HG02678 (cell line): ENCODE measurements around the gene MOCS3.

ENCODE experiments used
- ATAC-seq: cut with Tn5 transposase; IDR thresholded peaks from one replicate; pipeline ENCODE4 v1.9.1; 2021; ENCODE audit warnings: mild to moderate bottlenecking, moderate library complexity; ENCODE audit not compliant: unreplicated experiment

The MOCS3 gene, protein sequence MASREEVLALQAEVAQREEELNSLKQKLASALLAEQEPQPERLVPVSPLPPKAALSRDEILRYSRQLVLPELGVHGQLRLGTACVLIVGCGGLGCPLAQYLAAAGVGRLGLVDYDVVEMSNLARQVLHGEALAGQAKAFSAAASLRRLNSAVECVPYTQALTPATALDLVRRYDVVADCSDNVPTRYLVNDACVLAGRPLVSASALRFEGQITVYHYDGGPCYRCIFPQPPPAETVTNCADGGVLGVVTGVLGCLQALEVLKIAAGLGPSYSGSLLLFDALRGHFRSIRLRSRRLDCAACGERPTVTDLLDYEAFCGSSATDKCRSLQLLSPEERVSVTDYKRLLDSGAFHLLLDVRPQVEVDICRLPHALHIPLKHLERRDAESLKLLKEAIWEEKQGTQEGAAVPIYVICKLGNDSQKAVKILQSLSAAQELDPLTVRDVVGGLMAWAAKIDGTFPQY

GRCh38 chr20:50958615-50959542, at the start of gene MOCS3:
MOCS3 (plus strand) TSS chr20:50958818; CDS start chr20:50958843, 25 bp downstream.
- ATAC-seq = peak; percentile 83

GRCh38 chr20:50909413-50909812, 49.2 kb upstream of the MOCS3 start:
- no peak for ATAC-seq

DNA sequence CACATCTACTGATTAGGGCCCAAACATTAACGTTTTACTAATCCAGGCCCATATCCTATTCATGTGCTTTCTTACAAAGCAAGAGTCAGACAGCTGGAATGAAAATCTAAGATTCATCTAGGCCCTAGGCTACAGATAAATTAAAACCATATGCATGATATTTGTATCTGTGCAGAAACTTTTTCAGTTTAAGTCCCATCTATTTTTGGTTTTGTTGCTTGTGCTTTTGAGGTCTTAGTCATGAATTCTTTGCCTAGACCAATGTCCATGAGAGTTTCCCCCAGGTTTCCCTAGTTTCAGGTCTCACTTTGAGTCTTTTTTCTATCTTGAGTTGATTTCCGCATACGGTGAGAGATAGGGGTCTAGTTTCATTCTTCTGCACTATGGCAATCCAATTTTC, 47.6 kb upstream of the MOCS3 start:
- no peak for ATAC-seq

DNA sequence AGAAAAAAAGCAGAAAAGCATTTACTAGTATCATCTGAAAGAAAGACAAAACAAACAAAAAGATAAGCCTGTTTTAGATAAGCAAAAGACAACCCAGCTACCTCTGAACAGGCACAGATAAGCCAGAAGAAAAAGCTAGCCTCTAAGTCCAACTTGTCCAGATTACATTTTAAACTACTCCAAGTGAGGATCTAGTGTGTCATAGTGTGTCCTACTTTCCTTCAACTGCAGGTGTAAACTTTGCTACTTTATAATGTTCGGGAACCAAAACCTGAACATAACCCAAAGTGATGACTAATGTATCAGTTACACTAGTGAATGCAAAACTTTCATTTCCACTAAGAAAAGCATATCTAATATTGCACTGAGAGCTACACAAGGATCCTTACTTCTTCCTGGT, 46.9 kb upstream of the MOCS3 start:
- no peak for ATAC-seq

GRCh38 chr20:50913690-50914375, 44.8 kb upstream of the MOCS3 start:
- no peak for ATAC-seq

- no peak for ATAC-seq
Measured at GRCh38 chr20:50915424-50915823, 43.2 kb upstream of the MOCS3 start.

- ATAC-seq = no peak
Measured at GRCh38 chr20:50916257-50916656, 42.4 kb upstream of the MOCS3 start.

DNA sequence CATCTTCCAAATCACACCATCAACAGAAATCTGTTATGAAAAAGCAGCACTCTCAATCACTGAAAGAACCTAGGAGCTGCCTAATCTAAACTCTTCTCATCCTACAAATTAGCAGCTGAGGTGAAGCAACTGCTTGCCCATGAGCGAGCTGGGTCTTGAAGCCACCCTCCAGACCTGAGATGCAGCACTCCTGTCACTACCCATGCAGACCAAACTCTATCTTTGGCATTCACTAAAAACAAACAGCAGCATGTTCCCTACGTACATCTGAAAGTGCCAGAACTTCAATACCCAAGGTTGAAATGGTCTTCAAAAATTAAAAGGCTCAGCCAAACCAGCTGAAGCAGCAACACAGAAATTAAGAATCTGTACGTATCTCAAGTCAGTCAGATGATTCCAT, 41.7 kb upstream of the MOCS3 start:
- no peak for ATAC-seq

- no peak for ATAC-seq
Measured at GRCh38 chr20:50918403-50918802, 40.2 kb upstream of the MOCS3 start.

DNA sequence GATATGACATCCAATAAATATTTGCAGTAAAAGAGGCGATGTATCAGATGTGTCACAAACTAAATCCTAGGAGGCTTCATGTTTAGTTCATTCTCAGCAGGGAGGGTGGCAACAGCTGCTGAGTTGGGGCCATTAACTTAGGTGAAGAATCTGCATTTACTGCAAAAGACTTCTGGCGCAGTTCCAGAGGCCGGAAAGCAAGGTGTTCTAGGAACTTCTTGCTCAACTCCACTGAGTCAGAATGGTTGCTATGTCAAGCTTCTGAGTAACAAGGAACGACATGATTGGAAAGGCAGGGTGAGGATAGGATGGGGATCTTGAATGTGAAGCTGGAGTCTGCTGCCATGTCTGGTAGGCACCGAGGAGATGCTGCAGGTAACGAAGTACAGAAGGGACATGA, 39.1 kb upstream of the MOCS3 start:
- ATAC-seq = no peak

DNA sequence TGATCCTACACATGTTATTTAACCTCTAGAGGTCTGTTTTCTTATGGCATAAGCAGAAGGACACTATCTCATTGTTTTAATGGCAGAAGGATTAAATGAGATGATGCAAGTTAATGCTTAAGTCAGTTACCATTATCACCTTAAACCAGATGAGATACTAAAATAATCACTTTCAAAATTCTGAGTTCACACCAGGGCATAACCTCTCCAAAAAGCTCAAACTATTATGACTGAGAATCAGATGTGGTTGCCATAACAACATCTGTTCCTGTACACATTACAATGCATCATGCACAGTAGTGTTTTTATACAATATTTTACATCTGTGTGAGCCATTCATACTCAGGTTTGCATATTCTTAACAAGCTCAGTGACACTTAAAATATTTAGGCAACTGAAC, 37.6 kb upstream of the MOCS3 start:
- no peak for ATAC-seq

- no peak for ATAC-seq
Measured at GRCh38 chr20:50921803-50922501, 36.7 kb upstream of the MOCS3 start.

GRCh38 chr20:50924261-50924920, 34.2 kb upstream of the MOCS3 start:
- no peak for ATAC-seq

- ATAC-seq = no peak
Measured at GRCh38 chr20:50926530-50926929, 32.1 kb upstream of the MOCS3 start.

- ATAC-seq = no peak
Measured at GRCh38 chr20:50928469-50928868, 30.1 kb upstream of the MOCS3 start.

DNA sequence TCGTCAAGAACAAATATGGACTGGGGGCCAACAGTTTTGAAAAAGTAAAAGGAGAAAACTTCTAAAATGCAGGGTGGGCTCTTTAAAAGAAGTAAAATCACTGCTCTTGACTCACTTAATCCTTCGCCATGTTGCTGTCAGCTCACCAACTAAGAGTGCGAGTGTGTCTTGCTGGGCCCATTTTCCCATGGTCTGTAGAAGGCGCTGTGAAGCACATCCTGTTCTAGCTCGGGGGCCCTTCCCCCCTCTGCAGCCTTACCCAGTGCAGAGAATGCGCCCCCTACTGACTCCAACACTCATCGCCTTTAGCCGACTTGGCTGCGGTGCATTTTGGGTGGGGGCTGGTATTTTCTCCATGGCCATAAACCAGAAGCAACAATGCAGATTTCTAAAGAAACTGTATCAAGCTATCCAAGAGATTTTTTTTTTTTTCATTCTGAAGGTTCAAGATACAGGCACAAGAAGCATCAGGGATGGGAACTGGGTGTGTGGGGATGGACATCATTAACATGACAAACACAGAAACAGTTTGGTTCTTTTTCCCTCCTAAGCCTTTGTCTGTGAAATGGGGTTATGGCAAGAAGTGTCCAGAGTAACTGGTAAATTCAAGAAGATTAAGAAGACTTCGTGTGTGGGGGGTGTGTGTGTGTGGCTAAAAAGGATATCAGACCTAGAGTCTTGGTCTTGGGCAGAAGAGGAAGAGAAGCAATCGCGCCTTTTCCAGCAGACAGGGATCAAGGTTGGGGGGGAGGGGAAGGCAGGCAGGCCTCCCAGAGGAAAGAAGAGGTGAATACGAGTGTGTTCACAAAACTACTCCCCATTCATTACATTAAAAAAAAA, 29.1 kb upstream of the MOCS3 start:
- peak; percentile 62 for ATAC-seq

GRCh38 chr20:50930139-50930975, 28.3 kb upstream of the MOCS3 start:
- ATAC-seq = no peak

DNA sequence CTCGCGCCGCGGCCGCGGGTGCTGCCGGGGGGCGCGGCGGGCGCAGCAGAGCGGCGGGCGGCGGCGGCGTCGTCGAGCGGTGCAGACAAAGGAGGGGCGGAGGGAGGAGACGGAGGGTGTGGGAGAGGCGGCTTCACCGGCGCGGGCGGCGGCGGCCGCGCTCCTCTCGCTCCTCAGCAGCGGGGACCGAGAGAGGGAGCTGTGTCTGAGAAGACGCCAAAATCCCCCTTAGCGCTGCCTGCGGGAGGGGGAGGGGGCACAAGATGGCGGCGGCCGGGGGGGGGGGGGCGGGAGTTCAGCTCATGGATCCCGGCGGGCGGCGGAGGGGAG, 27.7 kb upstream of the MOCS3 start:
- peak; percentile 23 for ATAC-seq
